ENCODE results near the gene WDR1.

Gene WDR1

DNA sequence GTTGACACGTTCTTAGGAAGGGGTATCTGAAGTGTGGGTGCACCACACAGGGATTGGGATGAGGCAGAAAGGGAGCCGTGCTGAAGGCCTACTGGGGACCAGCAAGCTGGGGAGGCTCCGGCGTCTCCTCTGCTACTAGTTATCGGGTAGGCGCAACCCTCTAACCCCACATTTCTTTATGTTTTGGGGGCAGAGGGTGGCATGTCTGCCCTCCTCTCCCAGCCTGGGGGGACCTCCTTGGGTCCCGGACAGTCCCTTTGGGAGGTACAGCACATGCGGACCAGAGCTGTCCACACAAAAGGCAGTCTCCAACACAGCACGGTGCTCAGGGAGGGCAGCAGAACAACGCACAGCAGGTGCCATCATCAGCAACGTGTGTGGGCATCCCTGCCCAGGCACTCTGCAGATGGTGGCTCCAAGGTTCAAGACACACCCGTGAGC, 33.2 kb downstream of the WDR1 start:
- H3K9ac ChIP-seq (ENCODE audit: low read length in 2 of 2) = no peak overlapping the region
- peaks cover 90 to 91% of the 10 kb centered on the region in 2 donors for H3K36me3 ChIP-seq (ENCODE audit: control insufficient read depth in 2 of 2, insufficient read depth in 2 of 2, low read length in 2 of 2)
- no peaks in the 10 kb centered on the region for H3K9me3 ChIP-seq (ENCODE audit: control insufficient read depth in 2 of 2, low read length in 2 of 2)
- H3K27me3 ChIP-seq (ENCODE audit: control insufficient read depth in 1 of 2, insufficient read depth in 2 of 2, low read length in 2 of 2) = no peaks in the 10 kb centered on the region
- H3K4me1 ChIP-seq (ENCODE audit: control insufficient read depth, insufficient read depth, low read length) = peaks cover 18% of the 10 kb centered on the region
- no peak overlapping the region for H3K4me3 ChIP-seq (ENCODE audit: low read length in 2 of 2)
- no peak overlapping the region for H3K27ac ChIP-seq (ENCODE audit: low read length)

GRCh38 chr4:10082459-10083272, 33.9 kb downstream of the WDR1 start:
- Histone ChIP-seq H3K27ac (ENCODE audit: low read length) (no peak overlapping the region), H3K27me3 (ENCODE audit: control insufficient read depth in 1 of 2, insufficient read depth in 2 of 2, low read length in 2 of 2) (no peaks in the 10 kb centered on the region), H3K36me3 (ENCODE audit: control insufficient read depth in 2 of 2, insufficient read depth in 2 of 2, low read length in 2 of 2) (peaks cover 89 to 91% of the 10 kb centered on the region in 2 donors), H3K4me3 (ENCODE audit: low read length in 2 of 2) (no peak overlapping the region), H3K9ac (ENCODE audit: low read length in 2 of 2) (no peak overlapping the region), H3K9me3 (ENCODE audit: control insufficient read depth in 2 of 2, low read length in 2 of 2) (no peaks in the 10 kb centered on the region), H3K4me1 (ENCODE audit: control insufficient read depth, insufficient read depth, low read length) (peaks cover 20% of the 10 kb centered on the region)

DNA sequence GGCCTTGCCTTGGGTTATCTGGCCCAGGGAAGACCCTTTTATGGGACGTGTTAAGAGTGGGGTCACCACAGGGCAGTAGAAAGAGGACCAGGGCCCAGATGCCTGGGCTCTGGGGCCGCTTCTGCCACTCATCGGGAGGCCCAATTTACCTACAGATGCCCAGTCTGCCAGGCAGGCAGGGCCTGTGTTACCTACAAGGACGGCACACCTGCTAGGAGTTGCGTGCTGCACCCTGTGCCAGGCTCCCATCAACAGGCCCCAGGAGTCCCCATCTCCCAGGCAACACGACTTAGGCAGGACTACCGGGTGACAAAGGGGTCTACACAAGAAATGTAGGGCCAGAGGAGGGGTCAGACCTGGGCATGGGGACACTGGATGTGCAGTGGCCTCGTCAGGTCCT, 34.6 kb downstream of the WDR1 start:
- H3K4me3 ChIP-seq (ENCODE audit: low read length in 2 of 2) = no peak overlapping the region
- no peak overlapping the region for H3K27ac ChIP-seq (ENCODE audit: low read length)
- H3K9me3 ChIP-seq (ENCODE audit: control insufficient read depth in 2 of 2, low read length in 2 of 2) = no peaks in the 10 kb centered on the region
- H3K27me3 ChIP-seq (ENCODE audit: control insufficient read depth in 1 of 2, insufficient read depth in 2 of 2, low read length in 2 of 2) = no peaks in the 10 kb centered on the region
- H3K36me3 ChIP-seq (ENCODE audit: control insufficient read depth in 2 of 2, insufficient read depth in 2 of 2, low read length in 2 of 2) = peaks cover 89 to 91% of the 10 kb centered on the region in 2 donors
- no peak overlapping the region for H3K9ac ChIP-seq (ENCODE audit: low read length in 2 of 2)
- peaks cover 20% of the 10 kb centered on the region for H3K4me1 ChIP-seq (ENCODE audit: control insufficient read depth, insufficient read depth, low read length)

DNA sequence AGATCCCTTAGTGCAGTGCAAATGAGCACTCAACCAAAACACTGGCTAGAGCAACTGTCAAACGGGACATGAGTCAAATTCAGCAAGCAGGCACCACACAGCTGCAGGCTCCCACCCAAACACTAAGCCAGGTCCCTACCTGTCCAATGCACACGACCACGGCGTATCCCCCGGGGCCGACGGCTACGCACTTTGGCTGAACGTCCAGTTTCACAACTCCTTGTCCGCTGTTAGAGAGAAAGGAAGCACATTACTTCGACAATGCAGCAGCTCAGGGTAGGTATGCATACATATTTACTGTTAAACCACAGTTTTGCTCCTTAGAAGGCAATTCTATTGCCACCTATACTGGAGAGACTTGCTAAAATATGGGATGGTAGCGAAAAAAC, 35.4 kb downstream of the WDR1 start:
- Histone ChIP-seq H3K4me3 (ENCODE audit: low read length in 2 of 2) (no peak overlapping the region), H3K36me3 (ENCODE audit: control insufficient read depth in 2 of 2, insufficient read depth in 2 of 2, low read length in 2 of 2) (peaks cover 87 to 91% of the 10 kb centered on the region in 2 donors), H3K9ac (ENCODE audit: low read length in 2 of 2) (no peak overlapping the region), H3K4me1 (ENCODE audit: control insufficient read depth, insufficient read depth, low read length) (peaks cover 20% of the 10 kb centered on the region), H3K27ac (ENCODE audit: low read length) (no peak overlapping the region), H3K27me3 (ENCODE audit: control insufficient read depth in 1 of 2, insufficient read depth in 2 of 2, low read length in 2 of 2) (no peaks in the 10 kb centered on the region), H3K9me3 (ENCODE audit: control insufficient read depth in 2 of 2, low read length in 2 of 2) (no peaks in the 10 kb centered on the region)

DNA sequence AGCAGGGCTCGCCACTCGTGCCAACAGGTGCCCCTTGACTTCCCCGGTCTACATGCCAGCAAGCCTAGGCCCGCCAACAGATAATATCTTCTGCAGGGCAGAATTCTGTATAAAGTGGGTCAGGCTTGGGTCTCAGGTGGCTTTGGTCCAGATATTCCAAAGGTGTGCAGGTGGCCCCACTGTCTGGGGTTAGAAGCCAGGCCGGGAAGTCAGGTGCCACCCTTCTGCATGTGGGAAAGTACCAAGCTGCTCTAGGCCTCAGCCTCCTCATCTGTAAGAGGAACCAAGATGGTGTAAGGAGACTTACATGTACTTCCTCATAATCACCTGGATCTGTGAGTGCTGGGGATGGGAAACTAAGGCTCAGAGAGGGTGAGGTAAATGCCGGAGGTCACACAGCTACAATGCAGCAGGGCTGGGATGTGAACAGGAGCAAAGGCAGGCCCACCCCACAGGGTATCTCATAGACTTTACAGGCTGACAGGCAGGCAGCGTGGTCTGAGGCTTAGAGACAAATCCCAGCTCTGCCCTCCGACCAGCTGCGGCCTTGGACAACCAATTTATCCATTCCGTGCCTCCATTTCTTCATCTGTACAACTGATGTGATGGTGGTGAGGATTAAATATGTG, 35.9 kb downstream of the WDR1 start:
- Histone ChIP-seq H3K4me1 (ENCODE audit: control insufficient read depth, insufficient read depth, low read length) (peaks cover 15% of the 10 kb centered on the region), H3K27ac (ENCODE audit: low read length) (no peak overlapping the region)

GRCh38 chr4:10079912-10080588, 36.5 kb downstream of the WDR1 start:
- no peak overlapping the region for H3K27ac ChIP-seq (ENCODE audit: low read length)
- H3K27me3 ChIP-seq (ENCODE audit: control insufficient read depth in 1 of 2, insufficient read depth in 2 of 2, low read length in 2 of 2) = no peaks in the 10 kb centered on the region
- no peak overlapping the region for H3K9ac ChIP-seq (ENCODE audit: low read length in 2 of 2)
- peaks cover 84 to 92% of the 10 kb centered on the region in 2 donors for H3K36me3 ChIP-seq (ENCODE audit: control insufficient read depth in 2 of 2, insufficient read depth in 2 of 2, low read length in 2 of 2)
- peaks cover 8% of the 10 kb centered on the region for H3K4me1 ChIP-seq (ENCODE audit: control insufficient read depth, insufficient read depth, low read length)
- H3K4me3 ChIP-seq (ENCODE audit: low read length in 2 of 2) = no peak overlapping the region
- no peaks in the 10 kb centered on the region for H3K9me3 ChIP-seq (ENCODE audit: control insufficient read depth in 2 of 2, low read length in 2 of 2)

More for the DNA sequence above, 35.9 kb downstream of the WDR1 start:
- Histone ChIP-seq H3K9ac (ENCODE audit: low read length in 2 of 2) (no peak overlapping the region), H3K4me3 (ENCODE audit: low read length in 2 of 2) (no peak overlapping the region), H3K27me3 (ENCODE audit: control insufficient read depth in 1 of 2, insufficient read depth in 2 of 2, low read length in 2 of 2) (no peaks in the 10 kb centered on the region), H3K36me3 (ENCODE audit: control insufficient read depth in 2 of 2, insufficient read depth in 2 of 2, low read length in 2 of 2) (peaks cover 84 to 92% of the 10 kb centered on the region in 2 donors), H3K9me3 (ENCODE audit: control insufficient read depth in 2 of 2, low read length in 2 of 2) (no peaks in the 10 kb centered on the region)

GRCh38 chr4:10079256-10079655, 37.3 kb downstream of the WDR1 start:
- no peak overlapping the region for H3K9ac ChIP-seq (ENCODE audit: low read length in 2 of 2)
- H3K9me3 ChIP-seq (ENCODE audit: control insufficient read depth in 2 of 2, low read length in 2 of 2) = no peaks in the 10 kb centered on the region
- H3K27ac ChIP-seq (ENCODE audit: low read length) = no peak overlapping the region
- no peaks in the 10 kb centered on the region for H3K27me3 ChIP-seq (ENCODE audit: control insufficient read depth in 1 of 2, insufficient read depth in 2 of 2, low read length in 2 of 2)
- H3K4me3 ChIP-seq (ENCODE audit: low read length in 2 of 2) = no peak overlapping the region
- H3K36me3 ChIP-seq (ENCODE audit: control insufficient read depth in 2 of 2, insufficient read depth in 2 of 2, low read length in 2 of 2) = peaks cover 85 to 91% of the 10 kb centered on the region in 2 donors
- H3K4me1 ChIP-seq (ENCODE audit: control insufficient read depth, insufficient read depth, low read length) = peaks cover 2% of the 10 kb centered on the region

GRCh38 chr4:10078481-10079233, 37.9 kb downstream of the WDR1 start:
- Histone ChIP-seq H3K9me3 (ENCODE audit: control insufficient read depth in 2 of 2, low read length in 2 of 2) (no peaks in the 10 kb centered on the region), H3K4me3 (ENCODE audit: low read length in 2 of 2) (no peak overlapping the region), H3K36me3 (ENCODE audit: control insufficient read depth in 2 of 2, insufficient read depth in 2 of 2, low read length in 2 of 2) (peaks cover 90% of the 10 kb centered on the region in 2 donors), H3K9ac (ENCODE audit: low read length in 2 of 2) (no peak overlapping the region), H3K27me3 (ENCODE audit: control insufficient read depth in 1 of 2, insufficient read depth in 2 of 2, low read length in 2 of 2) (no peaks in the 10 kb centered on the region), H3K4me1 (ENCODE audit: control insufficient read depth, insufficient read depth, low read length) (peaks cover 2% of the 10 kb centered on the region), H3K27ac (ENCODE audit: low read length) (no peak overlapping the region)

DNA sequence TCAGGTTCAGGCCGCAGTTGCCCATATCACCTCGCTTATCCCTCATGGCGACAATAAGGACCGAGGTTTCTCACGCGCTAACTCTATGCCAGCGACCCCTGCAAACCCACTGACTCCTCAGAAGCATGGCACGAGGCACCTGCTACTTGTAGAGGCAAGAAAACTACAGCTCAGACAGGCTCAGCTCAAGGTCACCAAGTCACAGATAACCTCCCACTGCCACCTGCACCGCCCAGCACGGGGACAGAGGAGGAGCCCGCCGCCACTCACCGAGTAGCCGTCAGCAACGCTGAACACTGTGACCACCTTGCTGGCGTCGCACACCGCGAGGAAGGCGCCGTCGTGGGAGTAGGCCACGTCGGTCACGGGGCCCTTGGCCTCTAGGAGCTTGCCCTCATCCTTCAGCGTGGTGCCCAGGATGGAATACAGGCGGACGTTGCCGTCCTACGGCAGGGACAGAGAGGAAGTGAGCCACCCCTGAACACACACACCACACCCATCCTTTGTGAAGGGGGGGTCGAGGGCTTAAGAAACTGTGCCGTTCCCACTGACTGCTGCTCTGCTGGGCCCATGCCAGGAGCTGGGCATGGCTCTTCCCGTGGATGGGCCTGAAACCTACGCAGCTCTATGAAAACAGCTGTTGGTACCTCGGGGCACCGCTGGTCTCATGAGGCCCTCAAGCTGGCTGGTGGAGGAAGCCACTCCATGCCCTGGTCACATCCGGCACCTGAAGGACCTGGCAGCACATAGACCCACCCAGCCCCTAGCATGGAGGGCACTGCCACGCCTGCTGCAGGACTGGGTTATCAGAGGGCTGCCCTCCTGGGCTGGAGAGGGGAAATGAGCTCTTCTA, 38.9 kb downstream of the WDR1 start:
- no peaks in the 10 kb centered on the region for H3K27me3 ChIP-seq (ENCODE audit: control insufficient read depth in 1 of 2, insufficient read depth in 2 of 2, low read length in 2 of 2)
- H3K9ac ChIP-seq (ENCODE audit: low read length in 2 of 2) = no peak overlapping the region
- no peak overlapping the region for H3K4me3 ChIP-seq (ENCODE audit: low read length in 2 of 2)
- peaks cover 80 to 86% of the 10 kb centered on the region in 2 donors for H3K36me3 ChIP-seq (ENCODE audit: control insufficient read depth in 2 of 2, insufficient read depth in 2 of 2, low read length in 2 of 2)
- H3K9me3 ChIP-seq (ENCODE audit: control insufficient read depth in 2 of 2, low read length in 2 of 2) = no peaks in the 10 kb centered on the region
- no peak overlapping the region for H3K27ac ChIP-seq (ENCODE audit: low read length)
- H3K4me1 ChIP-seq (ENCODE audit: control insufficient read depth, insufficient read depth, low read length) = peaks cover 2% of the 10 kb centered on the region
